ENCODE results near the gene C13orf46.
A peak's percentile ranks its signal among the peaks of the same experiment; 100 is the strongest.

Gene C13orf46

GRCh38 chr13:113955235-113955634 lies 18.6 kb downstream of the C13orf46 start:
- no peak for DNase-seq (ENCODE audit: low read depth, low spot score)

GRCh38 chr13:113954046-113954835 lies 19.6 kb downstream of the C13orf46 start:
- DNase-seq (ENCODE audit: low read depth, low spot score), result no peak

GRCh38 chr13:113953561-113953960 lies 20.3 kb downstream of the C13orf46 start:
- DNase-seq (ENCODE audit: low read depth, low spot score), result no peak

GRCh38 chr13:113952983-113953520 lies 20.8 kb downstream of the C13orf46 start:
- DNase-seq (ENCODE audit: low read depth, low spot score), result no peak

- DNase-seq (ENCODE audit: low read depth, low spot score), result no peak
Measured at GRCh38 chr13:113952151-113952982, 21.5 kb downstream of the C13orf46 start.

GRCh38 chr13:113951246-113951999 lies 22.5 kb downstream of the C13orf46 start:
- peak; percentile 20 for DNase-seq (ENCODE audit: low read depth, low spot score)

- DNase-seq (ENCODE audit: low read depth, low spot score), result no peak
Measured at GRCh38 chr13:113950451-113951245, 23.2 kb downstream of the C13orf46 start.

- DNase-seq (ENCODE audit: low read depth, low spot score), result no peak
Measured at GRCh38 chr13:113949546-113949945, 24.3 kb downstream of the C13orf46 start.

- no peak for DNase-seq (ENCODE audit: low read depth, low spot score)
Measured at GRCh38 chr13:113948034-113948742, 25.7 kb downstream of the C13orf46 start.

- no peak for DNase-seq (ENCODE audit: low read depth, low spot score)
Measured at GRCh38 chr13:113947311-113948033, 26.4 kb downstream of the C13orf46 start.

GRCh38 chr13:113946409-113947181 lies 27.3 kb downstream of the C13orf46 start:
- no peak for DNase-seq (ENCODE audit: low read depth, low spot score)

- DNase-seq (ENCODE audit: low read depth, low spot score), result no peak
Measured at GRCh38 chr13:113945857-113946408, 27.9 kb downstream of the C13orf46 start.

- DNase-seq (ENCODE audit: low read depth, low spot score), result no peak
Measured at GRCh38 chr13:113943821-113944565, 29.9 kb downstream of the C13orf46 start.

GRCh38 chr13:113942591-113943103 lies 31.2 kb downstream of the C13orf46 start:
- no peak for DNase-seq (ENCODE audit: low read depth, low spot score)

- DNase-seq (ENCODE audit: low read depth, low spot score), result no peak
Measured at GRCh38 chr13:113941571-113942191, 32.2 kb downstream of the C13orf46 start.

- DNase-seq (ENCODE audit: low read depth, low spot score), result no peak
Measured at GRCh38 chr13:113939944-113940297, 34.0 kb downstream of the C13orf46 start.
